HFF-Myc (cell line): ENCODE results near the gene CCN6.

Source experiments
- DNase-seq: peaks from one replicate; pipeline ENCODE4 v3.0.0-alpha.2; 2011; ENCODE audit warnings: low read depth; ENCODE audit errors: extremely low read depth
- H3K4me3 ChIP-seq: replicated peaks from 2 replicates; pipeline ENCODE4 v1.5.1; 2011; ENCODE audit warnings: low read depth, mild to moderate bottlenecking, control low read depth, low read length
- TF ChIP-seq, protein P1 (sequence below): IDR thresholded peaks from 2 replicates; pipeline ENCODE4 v1.5.1; 2012; ENCODE audit warnings: mild to moderate bottlenecking, low read depth, low read length, control low read depth; ENCODE audit errors: missing control alignments

The CCN6 gene

DNA sequence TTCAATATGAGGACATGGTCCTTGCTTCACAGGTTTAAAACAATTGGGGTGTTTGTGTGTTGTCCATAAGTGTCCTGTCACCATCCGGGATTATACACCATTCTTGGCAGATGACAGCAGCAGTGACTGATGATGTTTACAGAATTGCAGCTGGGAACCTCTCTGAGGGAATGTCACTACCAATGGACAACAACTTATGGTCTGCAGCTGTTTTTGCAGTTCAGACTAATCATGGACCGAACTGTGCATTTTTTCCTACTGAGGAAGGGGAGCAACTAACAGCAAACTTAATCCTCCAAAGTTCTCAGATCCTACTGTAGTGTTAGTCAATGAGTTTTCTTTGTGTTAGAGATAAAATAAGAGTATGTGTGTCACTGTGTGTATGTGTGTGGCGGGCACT is 59.5 kb downstream of the CCN6 start:
- DNase-seq, result peak; percentile 2
- TF ChIP-seq, protein P1, sequence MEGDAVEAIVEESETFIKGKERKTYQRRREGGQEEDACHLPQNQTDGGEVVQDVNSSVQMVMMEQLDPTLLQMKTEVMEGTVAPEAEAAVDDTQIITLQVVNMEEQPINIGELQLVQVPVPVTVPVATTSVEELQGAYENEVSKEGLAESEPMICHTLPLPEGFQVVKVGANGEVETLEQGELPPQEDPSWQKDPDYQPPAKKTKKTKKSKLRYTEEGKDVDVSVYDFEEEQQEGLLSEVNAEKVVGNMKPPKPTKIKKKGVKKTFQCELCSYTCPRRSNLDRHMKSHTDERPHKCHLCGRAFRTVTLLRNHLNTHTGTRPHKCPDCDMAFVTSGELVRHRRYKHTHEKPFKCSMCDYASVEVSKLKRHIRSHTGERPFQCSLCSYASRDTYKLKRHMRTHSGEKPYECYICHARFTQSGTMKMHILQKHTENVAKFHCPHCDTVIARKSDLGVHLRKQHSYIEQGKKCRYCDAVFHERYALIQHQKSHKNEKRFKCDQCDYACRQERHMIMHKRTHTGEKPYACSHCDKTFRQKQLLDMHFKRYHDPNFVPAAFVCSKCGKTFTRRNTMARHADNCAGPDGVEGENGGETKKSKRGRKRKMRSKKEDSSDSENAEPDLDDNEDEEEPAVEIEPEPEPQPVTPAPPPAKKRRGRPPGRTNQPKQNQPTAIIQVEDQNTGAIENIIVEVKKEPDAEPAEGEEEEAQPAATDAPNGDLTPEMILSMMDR, result no peak
- H3K4me3 ChIP-seq, result no peak overlapping the region

DNA sequence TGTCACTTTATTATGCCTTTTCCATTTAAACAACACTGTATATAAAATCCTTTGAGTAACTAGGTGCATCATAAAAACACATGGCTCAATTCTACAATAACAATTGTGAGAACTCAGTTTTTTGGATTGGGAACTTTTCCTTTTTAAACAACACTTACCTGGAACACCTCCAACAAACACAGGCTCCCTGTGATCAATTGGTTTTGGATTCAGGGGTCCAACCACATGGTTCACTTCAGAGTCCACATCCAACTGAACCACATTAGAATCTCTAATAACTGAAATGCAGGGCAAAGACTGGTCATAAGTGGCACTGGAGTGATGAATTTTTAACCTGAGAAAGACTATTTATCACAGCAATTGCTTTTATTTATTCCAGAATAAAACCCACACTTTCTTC is 60.0 kb downstream of the CCN6 start:
- no peak for DNase-seq
- H3K4me3 ChIP-seq, result no peak overlapping the region
- TF ChIP-seq, protein P1, result no peak

DNA sequence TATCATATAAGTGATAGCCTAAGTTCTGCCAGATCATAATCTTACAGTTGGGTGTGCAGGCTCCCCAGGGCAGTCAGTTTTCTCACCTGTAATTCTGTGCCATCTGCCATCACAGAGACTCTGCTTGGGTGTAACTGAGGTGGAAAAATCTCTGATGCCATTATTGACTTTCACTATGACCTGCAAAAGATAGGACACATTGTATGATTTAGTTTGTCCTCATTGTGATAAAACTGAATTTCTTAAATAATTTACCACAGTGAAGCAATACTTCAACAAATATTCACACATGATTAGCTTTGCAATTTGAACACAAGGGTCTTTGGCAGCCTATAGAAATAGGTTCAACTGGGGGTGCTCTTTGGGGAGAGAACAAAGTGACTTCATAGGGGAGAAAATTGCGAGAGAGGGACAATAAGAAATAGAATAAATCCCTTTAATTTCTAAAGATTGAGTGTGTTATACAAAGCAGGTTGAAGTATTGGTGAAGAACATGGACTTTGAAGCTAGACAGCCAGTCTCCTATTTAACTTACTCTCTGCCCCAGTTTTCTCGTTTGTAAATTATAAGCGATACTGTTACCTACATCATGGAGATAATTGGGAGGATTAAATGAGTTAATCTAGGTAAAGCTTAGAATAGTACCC is 60.8 kb downstream of the CCN6 start:
- H3K4me3 ChIP-seq, result no peak overlapping the region
- DNase-seq, result no peak
- TF ChIP-seq, protein P1, result no peak

DNA sequence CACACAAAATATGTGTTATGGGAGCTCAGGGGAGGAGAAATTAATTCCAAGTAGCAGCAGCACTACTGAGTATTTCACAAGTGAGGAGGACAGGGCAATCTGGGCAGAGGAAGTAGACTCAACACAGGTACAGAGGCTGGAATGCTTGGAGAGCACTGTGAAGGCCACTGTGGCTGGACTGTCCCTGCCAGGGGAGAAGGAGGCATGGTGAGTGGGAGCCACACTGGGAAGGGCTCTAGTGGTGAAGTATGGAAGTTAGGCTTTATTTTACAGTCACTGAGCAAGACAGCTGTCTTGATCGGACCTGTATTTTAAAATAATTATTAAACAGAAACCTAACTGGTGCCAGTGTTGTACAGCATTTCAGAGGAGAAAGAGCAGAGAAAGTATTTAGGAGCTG is 62.3 kb downstream of the CCN6 start:
- TF ChIP-seq, protein P1, result no peak
- no peak for DNase-seq
- H3K4me3 ChIP-seq, result no peak overlapping the region

DNA sequence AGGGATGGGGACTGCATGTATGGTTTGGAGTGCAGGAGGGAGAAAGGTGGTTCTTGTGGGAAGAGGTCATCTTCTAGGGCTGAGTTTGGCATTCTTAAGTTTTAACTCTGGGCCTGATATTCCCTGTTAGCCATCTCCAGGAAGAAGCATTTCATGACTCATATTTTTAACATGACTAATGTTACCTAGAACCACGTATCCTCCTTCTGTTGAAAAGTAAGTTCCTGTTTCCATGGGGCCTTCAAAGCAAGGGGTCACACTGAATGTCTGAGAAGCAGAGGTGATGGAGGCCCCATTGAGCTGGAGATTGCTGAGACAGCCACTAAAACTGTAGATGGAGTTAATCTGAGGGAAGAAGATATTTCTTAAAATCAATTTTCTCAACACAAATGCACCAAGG is 63.6 kb downstream of the CCN6 start:
- H3K4me3 ChIP-seq, result no peak overlapping the region
- TF ChIP-seq, protein P1, result no peak
- DNase-seq, result peak; percentile 24

DNA sequence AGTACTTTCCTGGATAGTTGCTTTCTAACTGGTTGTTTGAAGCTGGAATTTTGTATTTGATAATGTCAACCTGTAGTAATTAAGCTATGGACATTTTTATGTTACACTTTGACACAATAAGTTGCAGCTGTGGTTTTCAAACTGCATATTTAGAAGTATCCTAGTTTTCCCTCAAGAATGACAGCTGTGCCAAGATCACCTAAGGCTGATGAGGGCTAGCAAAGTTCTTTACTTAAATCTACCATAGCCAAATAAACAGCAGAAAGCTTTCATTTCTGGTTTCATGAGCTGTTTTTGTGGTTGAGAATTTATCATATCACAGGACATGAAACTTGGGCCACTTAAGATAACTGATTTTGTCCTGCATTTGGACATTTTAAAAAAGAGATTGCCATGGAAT is 64.1 kb downstream of the CCN6 start:
- no peak overlapping the region for H3K4me3 ChIP-seq
- TF ChIP-seq, protein P1, result no peak
- DNase-seq, result no peak
